HEK293 (cell line): ENCODE results near the gene TNS3.

Experiments
- TCF7L2 ChIP-seq: IDR thresholded peaks from 2 replicates; pipeline ENCODE4 v1.6.1; 2011; ENCODE audit warnings: low read depth, mild to moderate bottlenecking, inconsistent platforms, low read length, moderate library complexity, borderline replicate concordance
- ZBTB1 ChIP-seq: fragments of 450-650 bp; formaldehyde crosslinking; IDR thresholded peaks from 2 replicates; pipeline ENCODE4 v1.5.1; 2016; ENCODE audit warnings: missing biosample characterization, missing genetic modification characterization
- ZFP41 ChIP-seq: fragments of 450-650 bp; formaldehyde crosslinking; IDR thresholded peaks from 2 replicates; pipeline ENCODE4 v1.5.1; 2016; ENCODE audit warnings: missing biosample characterization, missing genetic modification characterization, borderline replicate concordance
- ZNF132 ChIP-seq: fragments of 450-650 bp; formaldehyde crosslinking; IDR thresholded peaks from 2 replicates; pipeline ENCODE4 v1.5.1; 2017; ENCODE audit warnings: missing biosample characterization, missing genetic modification characterization, borderline replicate concordance
- ZNF184 ChIP-seq: fragments of 450-650 bp; IDR thresholded peaks from 2 replicates; pipeline ENCODE4 v1.5.1; 2018; ENCODE audit warnings: missing biosample characterization, mild to moderate bottlenecking, missing genetic modification characterization
- ZNF19 ChIP-seq: fragments of 450-650 bp; formaldehyde crosslinking; IDR thresholded peaks from 2 replicates; pipeline ENCODE4; 2016; ENCODE audit warnings: missing biosample characterization, missing genetic modification characterization, low read depth
- ZNF501 ChIP-seq: fragments of 450-650 bp; formaldehyde crosslinking; IDR thresholded peaks from 2 replicates; pipeline ENCODE4 v1.5.1; 2016; ENCODE audit warnings: missing biosample characterization, missing genetic modification characterization
- ZNF623 ChIP-seq: fragments of 450-650 bp; formaldehyde crosslinking; IDR thresholded peaks from 2 replicates; pipeline ENCODE4 v1.5.1; 2016; ENCODE audit warnings: missing biosample characterization, missing genetic modification characterization
- ZNF785 ChIP-seq: fragments of 450-650 bp; formaldehyde crosslinking; IDR thresholded peaks from 2 replicates; pipeline ENCODE4 v1.5.1; 2016; ENCODE audit warnings: missing biosample characterization, missing genetic modification characterization
- ZSCAN23 ChIP-seq: fragments of 450-650 bp; formaldehyde crosslinking; IDR thresholded peaks from 2 replicates; pipeline ENCODE4 v1.5.1; 2016; ENCODE audit warnings: missing biosample characterization, missing genetic modification characterization
- TF ChIP-seq, protein P1 (sequence below): fragments of 450-650 bp; formaldehyde crosslinking; IDR thresholded peaks from 2 replicates; pipeline ENCODE4 v1.5.1; 2016; ENCODE audit warnings: missing biosample characterization, missing genetic modification characterization, low read depth
- TF ChIP-seq, protein P2 (sequence below): fragments of 450-650 bp; formaldehyde crosslinking; IDR thresholded peaks from 2 replicates; pipeline ENCODE4 v1.5.1; 2016; ENCODE audit warnings: missing biosample characterization, missing genetic modification characterization, low read depth
- TF ChIP-seq, protein P3 (sequence below): fragments of 450-650 bp; formaldehyde crosslinking; IDR thresholded peaks from 2 replicates; pipeline ENCODE4 v1.5.1; 2016; ENCODE audit warnings: missing biosample characterization, missing genetic modification characterization

DNA sequence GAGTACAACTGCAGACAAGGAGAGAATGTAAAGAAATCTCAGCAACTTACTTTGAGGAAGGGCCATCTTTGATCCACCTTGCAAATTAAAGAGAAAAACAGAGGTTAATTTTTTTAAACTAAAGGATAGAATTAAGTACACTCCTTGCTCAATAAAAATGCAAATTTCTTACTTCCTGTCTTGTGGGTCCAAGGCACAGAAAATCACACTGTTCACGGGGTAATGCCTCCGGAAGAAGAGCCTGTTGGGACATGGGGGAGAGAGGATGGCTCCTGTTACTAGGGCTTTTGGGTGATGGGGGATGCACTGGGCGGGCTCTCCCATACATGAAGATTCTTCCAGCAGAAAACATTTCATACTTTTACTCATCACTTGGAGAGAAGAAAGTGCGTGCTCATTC, 301.8 kb downstream of the TNS3 start:
- TF ChIP-seq ZNF501 (tag by site-specific recombination) = no peak
- no peak for TF ChIP-seq ZFP41 (tag by site-specific recombination)
- TF ChIP-seq, protein P1, sequence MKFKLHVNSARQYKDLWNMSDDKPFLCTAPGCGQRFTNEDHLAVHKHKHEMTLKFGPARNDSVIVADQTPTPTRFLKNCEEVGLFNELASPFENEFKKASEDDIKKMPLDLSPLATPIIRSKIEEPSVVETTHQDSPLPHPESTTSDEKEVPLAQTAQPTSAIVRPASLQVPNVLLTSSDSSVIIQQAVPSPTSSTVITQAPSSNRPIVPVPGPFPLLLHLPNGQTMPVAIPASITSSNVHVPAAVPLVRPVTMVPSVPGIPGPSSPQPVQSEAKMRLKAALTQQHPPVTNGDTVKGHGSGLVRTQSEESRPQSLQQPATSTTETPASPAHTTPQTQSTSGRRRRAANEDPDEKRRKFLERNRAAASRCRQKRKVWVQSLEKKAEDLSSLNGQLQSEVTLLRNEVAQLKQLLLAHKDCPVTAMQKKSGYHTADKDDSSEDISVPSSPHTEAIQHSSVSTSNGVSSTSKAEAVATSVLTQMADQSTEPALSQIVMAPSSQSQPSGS = no peak
- TF ChIP-seq ZSCAN23 (tag by site-specific recombination) = no peak
- no peak for TF ChIP-seq ZNF623 (tag by site-specific recombination)
- no peak for TF ChIP-seq ZNF19
- no peak for TF ChIP-seq ZNF132 (tag by site-specific recombination)
- no peak for TF ChIP-seq ZBTB1 (tag by site-specific recombination)
- TF ChIP-seq ZNF785 = no peak
- TF ChIP-seq, protein P2, sequence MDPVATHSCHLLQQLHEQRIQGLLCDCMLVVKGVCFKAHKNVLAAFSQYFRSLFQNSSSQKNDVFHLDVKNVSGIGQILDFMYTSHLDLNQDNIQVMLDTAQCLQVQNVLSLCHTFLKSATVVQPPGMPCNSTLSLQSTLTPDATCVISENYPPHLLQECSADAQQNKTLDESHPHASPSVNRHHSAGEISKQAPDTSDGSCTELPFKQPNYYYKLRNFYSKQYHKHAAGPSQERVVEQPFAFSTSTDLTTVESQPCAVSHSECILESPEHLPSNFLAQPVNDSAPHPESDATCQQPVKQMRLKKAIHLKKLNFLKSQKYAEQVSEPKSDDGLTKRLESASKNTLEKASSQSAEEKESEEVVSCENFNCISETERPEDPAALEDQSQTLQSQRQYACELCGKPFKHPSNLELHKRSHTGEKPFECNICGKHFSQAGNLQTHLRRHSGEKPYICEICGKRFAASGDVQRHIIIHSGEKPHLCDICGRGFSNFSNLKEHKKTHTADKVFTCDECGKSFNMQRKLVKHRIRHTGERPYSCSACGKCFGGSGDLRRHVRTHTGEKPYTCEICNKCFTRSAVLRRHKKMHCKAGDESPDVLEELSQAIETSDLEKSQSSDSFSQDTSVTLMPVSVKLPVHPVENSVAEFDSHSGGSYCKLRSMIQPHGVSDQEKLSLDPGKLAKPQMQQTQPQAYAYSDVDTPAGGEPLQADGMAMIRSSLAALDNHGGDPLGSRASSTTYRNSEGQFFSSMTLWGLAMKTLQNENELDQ (tag by site-specific recombination) = no peak
- TF ChIP-seq ZNF184 (tag by site-specific recombination) = no peak
- no peak for TF ChIP-seq TCF7L2
- TF ChIP-seq, protein P3, sequence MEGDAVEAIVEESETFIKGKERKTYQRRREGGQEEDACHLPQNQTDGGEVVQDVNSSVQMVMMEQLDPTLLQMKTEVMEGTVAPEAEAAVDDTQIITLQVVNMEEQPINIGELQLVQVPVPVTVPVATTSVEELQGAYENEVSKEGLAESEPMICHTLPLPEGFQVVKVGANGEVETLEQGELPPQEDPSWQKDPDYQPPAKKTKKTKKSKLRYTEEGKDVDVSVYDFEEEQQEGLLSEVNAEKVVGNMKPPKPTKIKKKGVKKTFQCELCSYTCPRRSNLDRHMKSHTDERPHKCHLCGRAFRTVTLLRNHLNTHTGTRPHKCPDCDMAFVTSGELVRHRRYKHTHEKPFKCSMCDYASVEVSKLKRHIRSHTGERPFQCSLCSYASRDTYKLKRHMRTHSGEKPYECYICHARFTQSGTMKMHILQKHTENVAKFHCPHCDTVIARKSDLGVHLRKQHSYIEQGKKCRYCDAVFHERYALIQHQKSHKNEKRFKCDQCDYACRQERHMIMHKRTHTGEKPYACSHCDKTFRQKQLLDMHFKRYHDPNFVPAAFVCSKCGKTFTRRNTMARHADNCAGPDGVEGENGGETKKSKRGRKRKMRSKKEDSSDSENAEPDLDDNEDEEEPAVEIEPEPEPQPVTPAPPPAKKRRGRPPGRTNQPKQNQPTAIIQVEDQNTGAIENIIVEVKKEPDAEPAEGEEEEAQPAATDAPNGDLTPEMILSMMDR = no peak
